HG03103 (cell line): Measurements from ENCODE around the gene LRRC32.

ENCODE experiments used
- ATAC-seq: cut with Tn5 transposase; IDR thresholded peaks from one replicate; pipeline ENCODE4 v1.9.1; 2021; ENCODE audit warnings: low read depth; ENCODE audit not compliant: unreplicated experiment

The LRRC32 gene

GRCh38 chr11:76670485-76671236, at the start of gene LRRC32:
LRRC32 (minus strand) TSS chr11:76670747; CDS start chr11:76665954, 4,793 bp downstream.
- no peak for ATAC-seq

GRCh38 chr11:76719686-76720085, 49.1 kb upstream of the LRRC32 start:
- no peak for ATAC-seq

- ATAC-seq = no peak
These were observed 48.7 kb upstream of the LRRC32 start for GRCh38 chr11:76719281-76719680.

- no peak for ATAC-seq
These were observed 47.3 kb upstream of the LRRC32 start for GRCh38 chr11:76717816-76718215.

GRCh38 chr11:76717369-76717768, 46.8 kb upstream of the LRRC32 start:
- no peak for ATAC-seq

- ATAC-seq = no peak
These were observed 45.7 kb upstream of the LRRC32 start for GRCh38 chr11:76716268-76716667.

- ATAC-seq = no peak
These were observed 43.9 kb upstream of the LRRC32 start for GRCh38 chr11:76714493-76714892.

- ATAC-seq = no peak
These were observed 43.0 kb upstream of the LRRC32 start for GRCh38 chr11:76713499-76713898.

GRCh38 chr11:76712125-76712524, 41.6 kb upstream of the LRRC32 start:
- ATAC-seq = no peak

GRCh38 chr11:76709756-76710155, 39.2 kb upstream of the LRRC32 start:
- no peak for ATAC-seq

GRCh38 chr11:76708972-76709660, 38.6 kb upstream of the LRRC32 start:
- no peak for ATAC-seq

- ATAC-seq = no peak
These were observed 36.8 kb upstream of the LRRC32 start for GRCh38 chr11:76707293-76707825.

GRCh38 chr11:76706667-76707066, 36.1 kb upstream of the LRRC32 start:
- ATAC-seq = no peak

- no peak for ATAC-seq
These were observed 35.3 kb upstream of the LRRC32 start for GRCh38 chr11:76705826-76706225.

GRCh38 chr11:76704171-76704948, 33.8 kb upstream of the LRRC32 start:
- no peak for ATAC-seq

- no peak for ATAC-seq
These were observed 33.2 kb upstream of the LRRC32 start for GRCh38 chr11:76703707-76704106.

GRCh38 chr11:76702336-76703128, 32.0 kb upstream of the LRRC32 start:
- no peak for ATAC-seq

GRCh38 chr11:76701294-76702040, 30.9 kb upstream of the LRRC32 start:
- no peak for ATAC-seq
